Activated CD8-positive, alpha-beta T cell treated with anti-CD3 and anti-CD28 coated beads, Interleukin-2, amount 10 ng/mL, durations not matched to agents 7 days and 5 days (primary cell): ENCODE data around the gene PAQR9. TPM values are rescaled to one million over a fixed set of nuclear protein-coding genes. Genes with fewer than 3 reads are reported as not detected.

Source experiments
- ATAC-seq: fragments of 150-1000 bp; cut with Tn5 transposase; one replicate; pipeline ENCODE4 v1.10.0; 2021; ENCODE audit warnings: moderate library complexity
- CTCF ChIA-PET: fragments of 350-600 bp; sonication (Branson Sonifier 250); formaldehyde crosslinking; loops from one replicate; lab custom pipeline; 2021; ENCODE audit warnings: antibody characterized with exemption; lab: Charles Lee
- POLR2A ChIA-PET: fragments of 350-600 bp; sonication (Branson Sonifier 250); formaldehyde crosslinking; loops from one replicate; lab custom pipeline; 2021; ENCODE audit warnings: antibody characterized with exemption; lab: Charles Lee
- DNase-seq: peaks from one replicate; pipeline ENCODE4 v3.0.0-alpha.2; 2020
- H3K27ac Mint-ChIP-seq: one replicate; pipeline ENCODE4 v1.8.0; 2021; ENCODE audit warnings: mild to moderate bottlenecking, mixed read lengths
- H3K27me3 Mint-ChIP-seq: one replicate; pipeline ENCODE4 v1.8.0; 2021; ENCODE audit warnings: low read depth, mixed read lengths
- H3K36me3 Mint-ChIP-seq: one replicate; pipeline ENCODE4 v1.8.0; 2021; ENCODE audit warnings: low read depth, mixed read lengths
- H3K4me1 Mint-ChIP-seq: one replicate; pipeline ENCODE4 v1.8.0; 2021; ENCODE audit warnings: low read depth, mixed read lengths
- H3K4me3 Mint-ChIP-seq: one replicate; pipeline ENCODE4 v1.8.0; 2021; ENCODE audit warnings: mild to moderate bottlenecking, mixed read lengths
- H3K9me3 Mint-ChIP-seq: one replicate; pipeline ENCODE4 v1.8.0; 2022; ENCODE audit warnings: mixed read lengths; ENCODE audit not compliant: insufficient read depth
- total RNA-seq, 2 experiments: library from RNA; stranded (reverse); gene quantifications; one replicate each; pipeline ENCODE4 v1.2.3, GENCODE V29; 2021

The PAQR9 gene
- total RNA-seq, 2 experiments from 2014 or later, result not detected

DNA sequence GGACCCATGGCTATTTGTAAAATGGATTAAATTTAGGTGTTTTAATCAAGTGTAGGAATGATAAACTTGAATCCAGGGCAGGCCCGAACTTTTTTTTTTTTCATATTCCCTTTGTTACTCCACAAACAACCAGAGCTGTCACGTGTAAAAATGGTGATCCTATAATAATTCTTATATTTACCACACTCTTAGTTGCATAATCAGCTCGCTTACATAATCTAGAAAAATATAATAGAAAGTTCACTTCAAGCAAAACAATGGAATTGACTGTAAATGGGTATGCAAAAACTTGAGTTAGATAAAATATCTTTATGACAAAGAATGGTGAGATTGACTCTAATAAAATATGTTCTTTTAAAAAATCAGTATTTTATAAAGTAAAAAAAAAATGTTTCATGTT lies 2.1 kb upstream of the PAQR9 start:
- peaks cover 2% of the 10 kb centered on the region for H3K36me3 Mint-ChIP-seq
- no peak for ATAC-seq
- H3K4me3 Mint-ChIP-seq, result no peak overlapping the region
- no peak for DNase-seq
- H3K9me3 Mint-ChIP-seq, result no peaks in the 10 kb centered on the region
- ChIA-PET CTCF (interaction anchor here (1.4 kb wide), 1 partner anchor 22 kb away, joined by 3 read pairs; no protein-coding TSS in a partner anchor), POLR2A (no interaction called here)
- H3K27me3 Mint-ChIP-seq, result peaks cover 57% of the 10 kb centered on the region
- H3K27ac Mint-ChIP-seq, result no peak overlapping the region
- peaks cover 7% of the 10 kb centered on the region for H3K4me1 Mint-ChIP-seq

DNA sequence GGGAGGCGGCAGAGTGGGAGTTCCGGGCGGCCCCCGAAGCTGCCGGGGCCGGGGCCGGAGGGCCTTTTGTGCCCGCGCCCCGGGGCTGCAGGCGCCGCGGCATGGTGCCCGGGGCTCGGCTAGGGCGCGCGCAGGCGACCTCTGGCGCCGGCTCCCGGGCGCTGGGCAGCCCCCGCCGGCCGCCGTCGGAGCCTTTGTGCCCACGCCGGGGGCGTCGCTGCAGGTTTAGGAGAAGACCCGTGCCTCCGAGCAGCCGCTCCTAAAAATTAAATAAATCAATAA lies 299 bp downstream of the PAQR9 start:
- DNase-seq (no peak), ATAC-seq (peak; percentile 45)
- peak overlapping the region; percentile 67 for H3K4me3 Mint-ChIP-seq
- H3K9me3 Mint-ChIP-seq, result no peaks in the 10 kb centered on the region
- peaks cover 7% of the 10 kb centered on the region for H3K4me1 Mint-ChIP-seq
- ChIA-PET POLR2A (interaction anchor here (0.6 kb wide), 1 partner anchor 76 kb away, joined by 3 read pairs; no protein-coding TSS in a partner anchor), CTCF (no interaction called here)
- H3K27me3 Mint-ChIP-seq, result peaks cover 66% of the 10 kb centered on the region
- H3K27ac Mint-ChIP-seq, result no peak overlapping the region
- H3K36me3 Mint-ChIP-seq, result peaks cover 2% of the 10 kb centered on the region

DNA sequence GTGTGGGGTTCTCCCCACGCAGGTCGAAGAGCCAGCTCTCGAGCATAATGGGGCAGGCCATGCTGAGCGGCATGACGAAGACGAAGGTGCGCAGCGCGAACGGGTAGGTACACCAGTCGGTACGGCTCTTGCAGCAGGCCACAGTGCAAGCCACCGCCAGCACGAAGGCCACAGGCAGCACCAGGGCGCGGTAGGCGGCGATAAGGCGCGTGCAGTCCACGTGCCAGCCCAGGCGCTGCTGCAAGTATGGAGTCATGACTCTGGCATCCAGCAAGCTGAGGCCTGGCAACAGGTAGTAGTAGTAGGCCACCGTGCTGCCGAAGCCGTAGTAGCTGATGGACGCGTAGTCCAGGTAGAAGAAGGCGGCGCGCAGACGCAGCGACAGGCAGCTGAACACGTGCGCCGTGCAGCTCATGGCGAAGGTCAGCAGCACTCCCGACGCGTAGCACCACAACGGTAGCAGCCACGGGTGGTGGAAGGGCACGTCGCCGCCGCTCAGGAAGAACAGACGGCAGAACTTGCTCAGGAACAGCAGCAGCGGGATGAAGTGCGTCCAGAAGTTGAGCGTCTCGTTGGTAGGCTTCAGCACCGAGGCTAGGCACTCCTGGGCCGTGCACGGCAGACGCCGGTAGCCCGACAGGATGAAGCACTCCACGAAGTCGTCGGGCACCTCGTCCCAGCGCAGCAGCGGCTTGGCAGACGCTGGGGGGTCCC lies 797 bp downstream of the PAQR9 start:
- ATAC-seq, result peak; percentile 37
- Mint-ChIP-seq H3K9me3 (no peaks in the 10 kb centered on the region), H3K27me3 (peaks cover 65% of the 10 kb centered on the region), H3K4me3 (peak overlapping the region; percentile 67), H3K27ac (no peak overlapping the region), H3K36me3 (peaks cover 2% of the 10 kb centered on the region), H3K4me1 (peaks cover 7% of the 10 kb centered on the region)
- no peak for DNase-seq
- POLR2A ChIA-PET, result interaction anchor here (0.6 kb wide), 1 partner anchor 76 kb away, joined by 3 read pairs; no protein-coding TSS in a partner anchor
- CTCF ChIA-PET, result no interaction called here

DNA sequence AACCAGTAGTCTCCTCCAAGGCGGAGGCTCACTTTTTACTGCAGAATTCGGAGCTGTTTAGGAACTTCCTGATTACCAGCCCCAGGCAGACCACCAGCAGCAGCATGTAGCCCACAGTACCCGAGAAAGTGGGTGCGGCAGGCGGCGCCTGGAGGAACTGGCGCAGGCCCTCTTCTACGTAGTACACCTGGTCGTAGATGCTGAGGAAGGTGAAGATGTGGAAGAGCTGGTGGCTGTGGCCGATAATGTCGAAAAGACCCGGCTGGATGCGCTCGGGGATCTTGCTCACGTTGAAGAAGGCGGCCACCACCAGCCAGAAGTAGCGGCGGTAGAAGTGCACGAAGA lies 1.3 kb downstream of the PAQR9 start:
- no peak overlapping the region for H3K27ac Mint-ChIP-seq
- H3K4me3 Mint-ChIP-seq, result peak overlapping the region; percentile 67
- ChIA-PET POLR2A (no interaction called here), CTCF (no interaction called here)
- peaks cover 2% of the 10 kb centered on the region for H3K36me3 Mint-ChIP-seq
- H3K4me1 Mint-ChIP-seq, result peaks cover 7% of the 10 kb centered on the region
- peaks cover 68% of the 10 kb centered on the region for H3K27me3 Mint-ChIP-seq
- DNase-seq, result no peak
- no peaks in the 10 kb centered on the region for H3K9me3 Mint-ChIP-seq
- no peak for ATAC-seq

DNA sequence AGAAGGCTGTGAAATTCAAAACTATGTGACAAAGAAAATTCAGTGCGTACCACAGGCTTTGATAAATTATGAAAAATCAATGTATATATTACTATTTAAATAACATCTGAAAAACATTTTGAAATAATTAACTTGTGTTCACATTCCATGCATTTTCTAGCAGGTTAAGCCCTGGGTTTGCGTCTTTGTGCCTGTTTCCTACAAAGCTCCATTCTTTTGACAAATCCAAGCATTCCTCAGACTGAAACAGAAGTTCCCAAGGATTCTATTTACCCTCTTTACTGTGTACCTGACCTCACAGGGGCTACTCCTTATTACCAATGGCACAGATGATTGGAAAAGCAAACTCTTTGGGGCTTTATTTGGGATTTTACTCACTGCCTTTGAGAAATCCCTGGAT lies 1.9 kb downstream of the PAQR9 start:
- peaks cover 71% of the 10 kb centered on the region for H3K27me3 Mint-ChIP-seq
- no peak overlapping the region for H3K27ac Mint-ChIP-seq

DNA sequence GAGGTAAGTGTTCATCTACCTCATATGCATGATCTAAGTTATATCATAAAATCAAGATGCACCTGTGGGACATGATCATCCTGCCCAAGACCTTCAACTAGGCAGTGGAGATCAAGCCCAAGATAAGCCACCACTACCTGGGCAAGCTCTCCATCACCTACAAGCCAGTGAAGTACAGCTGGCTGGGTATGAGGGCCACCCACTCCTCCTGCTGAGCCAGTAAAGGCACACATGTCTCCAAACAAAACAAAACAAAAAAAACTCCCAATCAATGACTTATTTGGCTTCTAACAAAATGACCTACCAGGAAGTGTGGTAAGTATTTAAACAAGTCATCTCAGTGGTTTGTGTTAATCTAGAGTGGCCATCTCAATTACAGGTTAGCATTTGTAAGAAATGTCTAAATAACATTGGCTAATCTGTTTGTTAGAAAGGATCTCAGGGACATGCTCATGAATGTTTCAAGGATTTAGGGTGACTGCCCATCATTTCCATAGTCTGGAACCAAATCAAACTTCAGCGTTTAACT lies 3.1 kb downstream of the PAQR9 start:
- no peak overlapping the region for H3K27ac Mint-ChIP-seq
- no peak overlapping the region for H3K4me3 Mint-ChIP-seq
- no peaks in the 10 kb centered on the region for H3K9me3 Mint-ChIP-seq
- ChIA-PET CTCF (interaction anchor here (1.9 kb wide), 1 partner anchor 132 kb away, joined by 4 read pairs; no protein-coding TSS in a partner anchor), POLR2A (no interaction called here)
- peaks cover 66% of the 10 kb centered on the region for H3K27me3 Mint-ChIP-seq
- peaks cover 7% of the 10 kb centered on the region for H3K4me1 Mint-ChIP-seq
- DNase-seq, result no peak
- ATAC-seq, result no peak
- peaks cover 2% of the 10 kb centered on the region for H3K36me3 Mint-ChIP-seq

More for the DNA sequence above, 1.9 kb downstream of the PAQR9 start:
- ATAC-seq, result no peak
- H3K36me3 Mint-ChIP-seq, result peaks cover 2% of the 10 kb centered on the region
- CTCF ChIA-PET, result interaction anchor here (1.9 kb wide), 1 partner anchor 133 kb away, joined by 4 read pairs; no protein-coding TSS in a partner anchor
- peaks cover 7% of the 10 kb centered on the region for H3K4me1 Mint-ChIP-seq
- POLR2A ChIA-PET, result no interaction called here
- no peaks in the 10 kb centered on the region for H3K9me3 Mint-ChIP-seq
- H3K4me3 Mint-ChIP-seq, result no peak overlapping the region
- DNase-seq, result no peak

DNA sequence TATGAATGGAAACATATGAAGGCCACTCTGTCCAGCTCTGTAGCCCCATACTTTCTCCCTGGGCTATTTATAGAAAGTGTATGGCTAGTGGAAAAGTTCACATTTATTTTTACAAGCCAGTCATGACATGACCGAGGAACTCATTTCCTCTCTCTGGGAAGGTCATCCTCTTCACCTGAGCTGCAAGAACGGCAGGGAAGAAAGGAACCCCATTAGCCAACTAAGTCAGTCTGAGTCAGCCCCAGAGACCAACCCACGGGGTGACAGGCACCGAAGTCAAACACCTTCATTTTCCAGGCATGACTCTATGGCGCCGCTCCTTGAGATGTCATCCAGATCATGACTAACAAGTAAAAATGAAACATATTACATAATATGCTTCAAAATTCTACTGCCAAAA lies 4.8 kb downstream of the PAQR9 start:
- POLR2A ChIA-PET, result interaction anchor here (0.6 kb wide), 1 partner anchor 27 kb away, joined by 3 read pairs; no protein-coding TSS in a partner anchor
- H3K36me3 Mint-ChIP-seq, result peaks cover 2% of the 10 kb centered on the region
- peaks cover 7% of the 10 kb centered on the region for H3K4me1 Mint-ChIP-seq
- DNase-seq (no peak), ATAC-seq (no peak)
- H3K27me3 Mint-ChIP-seq, result peaks cover 58% of the 10 kb centered on the region
- no peak overlapping the region for H3K27ac Mint-ChIP-seq
- H3K9me3 Mint-ChIP-seq, result no peaks in the 10 kb centered on the region
- CTCF ChIA-PET, result no interaction called here
- no peak overlapping the region for H3K4me3 Mint-ChIP-seq

DNA sequence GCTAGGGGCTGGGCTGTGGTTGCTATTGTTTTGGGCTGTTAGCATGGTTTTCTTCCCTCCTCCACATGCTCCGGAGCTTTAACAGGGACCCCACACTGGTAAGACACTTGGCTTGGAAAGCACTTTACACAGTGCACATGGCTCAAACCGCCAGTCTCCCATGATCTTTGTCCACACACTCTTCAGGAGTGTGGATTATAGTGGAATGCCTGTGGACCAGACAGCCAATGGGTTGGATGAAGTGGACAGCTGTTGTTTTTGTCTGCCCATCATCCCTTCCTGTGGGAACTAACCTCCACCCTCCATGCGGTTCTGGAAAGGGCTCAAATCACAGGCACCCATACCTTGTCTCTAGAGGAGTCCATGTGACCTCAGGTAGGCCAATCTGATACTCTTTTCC lies 10.0 kb downstream of the PAQR9 start:
- peaks cover 46% of the 10 kb centered on the region for H3K27me3 Mint-ChIP-seq
- H3K4me3 Mint-ChIP-seq, result no peak overlapping the region
- H3K27ac Mint-ChIP-seq, result no peak overlapping the region
- CTCF ChIA-PET, result interaction anchor here (1.3 kb wide), 1 partner anchor 125 kb away, joined by 3 read pairs; no protein-coding TSS in a partner anchor
- H3K36me3 Mint-ChIP-seq, result no peaks in the 10 kb centered on the region
- ATAC-seq (no peak), DNase-seq (no peak)
- no peaks in the 10 kb centered on the region for H3K9me3 Mint-ChIP-seq
- H3K4me1 Mint-ChIP-seq, result no peaks in the 10 kb centered on the region
- POLR2A ChIA-PET, result no interaction called here

DNA sequence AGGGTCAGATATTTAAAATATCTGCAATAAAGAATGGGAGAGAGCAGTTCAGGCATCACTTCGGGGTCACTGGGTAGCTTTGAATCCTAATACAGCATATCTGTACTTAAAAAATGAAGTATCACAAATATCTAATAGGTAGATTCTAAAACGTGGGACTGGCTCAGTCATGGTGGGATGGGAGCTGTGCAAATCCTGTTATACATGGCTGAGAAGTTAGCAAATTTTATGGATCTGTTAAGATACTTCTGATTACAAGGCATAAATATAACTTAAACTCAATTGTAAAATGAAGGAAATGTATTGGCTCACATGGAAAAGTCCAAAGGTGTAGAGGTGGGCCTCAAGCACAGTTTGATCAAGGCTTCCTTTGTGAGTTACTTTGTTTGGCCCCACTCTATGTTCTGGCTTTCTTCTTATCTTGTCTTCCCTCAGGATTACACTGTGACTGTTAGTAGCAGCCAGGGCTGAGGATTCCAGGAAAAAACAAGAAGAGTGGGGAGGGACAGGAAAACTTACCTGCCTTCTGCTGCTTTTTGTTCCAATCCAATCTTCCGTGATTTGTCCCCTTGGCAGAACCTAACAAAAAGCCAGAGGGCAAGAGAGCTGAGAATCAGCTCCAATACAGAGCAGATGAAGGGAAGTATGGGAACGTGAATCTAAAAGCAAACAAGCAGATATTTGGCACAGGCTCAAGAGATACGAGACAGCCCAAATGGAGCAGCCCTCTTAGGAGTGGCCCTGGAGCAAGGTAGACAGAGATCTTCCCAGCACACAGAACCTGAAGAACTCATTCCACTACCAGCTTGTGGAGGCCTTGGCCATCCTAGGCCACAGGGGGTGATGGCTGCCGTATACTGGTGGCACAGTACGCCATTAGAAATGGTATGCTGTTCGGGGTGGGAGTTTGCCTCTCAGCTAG lies 10.9 kb downstream of the PAQR9 start:
- H3K9me3 Mint-ChIP-seq, result no peaks in the 10 kb centered on the region
- H3K4me1 Mint-ChIP-seq, result peaks cover 1% of the 10 kb centered on the region
- peaks cover 52% of the 10 kb centered on the region for H3K27me3 Mint-ChIP-seq
- H3K36me3 Mint-ChIP-seq, result no peaks in the 10 kb centered on the region
- H3K4me3 Mint-ChIP-seq, result no peak overlapping the region
- POLR2A ChIA-PET, result no interaction called here
- no peak for ATAC-seq
- no peak for DNase-seq
- no peak overlapping the region for H3K27ac Mint-ChIP-seq
- CTCF ChIA-PET, result interaction anchor here (1.3 kb wide), 1 partner anchor 124 kb away, joined by 3 read pairs; no protein-coding TSS in a partner anchor

DNA sequence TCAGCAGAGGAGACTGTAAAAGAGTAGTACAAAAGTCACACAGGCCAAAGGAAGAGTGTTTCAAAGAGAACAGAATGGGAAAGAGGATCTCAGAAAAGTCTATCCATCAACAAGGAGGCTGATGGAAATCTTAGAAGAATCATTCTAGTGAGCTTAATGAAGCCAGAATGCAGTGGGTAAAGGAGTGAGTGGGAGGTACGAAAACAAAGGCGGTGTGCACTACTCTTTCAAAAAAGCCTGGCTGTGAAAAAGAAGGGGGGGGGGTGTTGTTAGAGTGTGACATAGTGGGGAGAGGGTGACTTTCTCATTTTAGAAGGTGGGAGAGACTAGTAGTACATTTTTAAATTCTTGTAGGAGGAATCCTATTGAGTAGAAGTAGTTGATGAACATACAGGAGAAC lies 11.7 kb downstream of the PAQR9 start:
- Mint-ChIP-seq H3K4me3 (no peak overlapping the region), H3K36me3 (no peaks in the 10 kb centered on the region), H3K27ac (no peak overlapping the region), H3K9me3 (no peaks in the 10 kb centered on the region), H3K27me3 (peaks cover 49% of the 10 kb centered on the region), H3K4me1 (peaks cover 5% of the 10 kb centered on the region)
- DNase-seq, result no peak
- CTCF ChIA-PET, result no interaction called here
- POLR2A ChIA-PET, result interaction anchor here (0.7 kb wide), 2 partner anchors 49 to 135 kb away, joined by 3 to 4 read pairs; partner anchors contain the start of gene U2SURP
- ATAC-seq, result no peak

DNA sequence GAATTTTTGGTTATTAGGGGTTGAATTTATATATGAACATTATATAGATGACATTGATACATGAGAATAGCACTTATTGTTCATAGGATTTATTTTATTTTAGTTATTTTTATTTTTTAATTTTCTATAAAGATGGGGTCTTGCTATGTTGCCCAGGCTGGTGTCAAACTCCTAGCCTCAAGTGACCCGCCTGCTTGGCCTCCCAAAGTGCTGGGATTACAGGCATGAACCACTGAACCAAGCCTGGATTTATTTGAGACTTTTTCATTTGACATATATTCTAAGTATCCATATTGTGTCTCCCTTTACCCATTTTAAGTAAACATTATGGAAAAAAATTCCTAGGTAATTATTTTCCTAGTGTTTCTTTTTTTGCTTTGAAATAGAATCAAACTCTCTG lies 12.5 kb downstream of the PAQR9 start:
- DNase-seq (no peak), ATAC-seq (no peak)
- Mint-ChIP-seq H3K4me1 (peaks cover 5% of the 10 kb centered on the region), H3K9me3 (no peaks in the 10 kb centered on the region), H3K4me3 (no peak overlapping the region), H3K27me3 (peaks cover 48% of the 10 kb centered on the region), H3K36me3 (no peaks in the 10 kb centered on the region), H3K27ac (no peak overlapping the region)
- POLR2A ChIA-PET, result no interaction called here
- CTCF ChIA-PET, result no interaction called here
